Nephron (organoid): ENCODE results near the gene GRAMD1B.

ENCODE experiments used
- H3K27ac Mint-ChIP-seq, 3 experiments: 2 replicates each; pipeline ENCODE4 v1.8.0; 2020; ENCODE audit warnings: mixed read lengths in 3 of 3, mild to moderate bottlenecking in 2 of 3, moderate library complexity in 1 of 3
- H3K27me3 Mint-ChIP-seq: 2 replicates; pipeline ENCODE4 v1.8.0; 2021; ENCODE audit warnings: low read depth, mild to moderate bottlenecking, moderate library complexity, mixed read lengths
- H3K36me3 Mint-ChIP-seq: 2 replicates; pipeline ENCODE4 v1.8.0; 2020; ENCODE audit warnings: low read depth, mixed read lengths
- H3K4me1 Mint-ChIP-seq: 2 replicates; pipeline ENCODE4 v1.8.0; 2020; ENCODE audit warnings: mixed read lengths
- H3K4me3 Mint-ChIP-seq, 3 experiments: 2 replicates each; pipeline ENCODE4 v1.8.0; 2020; ENCODE audit warnings: mild to moderate bottlenecking in 3 of 3, mixed read lengths in 3 of 3, moderate library complexity in 2 of 3
- H3K9me3 Mint-ChIP-seq: 2 replicates; pipeline ENCODE4 v1.8.0; 2020; ENCODE audit warnings: mixed read lengths
- TF ChIP-seq, protein P1 (sequence below), 3 experiments: fragments of 200-600 bp; sonication (generic); IDR thresholded peaks; one replicate each; pipeline ENCODE4 v1.5.0; 2021; ENCODE audit warnings: antibody characterized with exemption in 3 of 3; ENCODE audit not compliant: unreplicated experiment in 3 of 3

The GRAMD1B gene

DNA sequence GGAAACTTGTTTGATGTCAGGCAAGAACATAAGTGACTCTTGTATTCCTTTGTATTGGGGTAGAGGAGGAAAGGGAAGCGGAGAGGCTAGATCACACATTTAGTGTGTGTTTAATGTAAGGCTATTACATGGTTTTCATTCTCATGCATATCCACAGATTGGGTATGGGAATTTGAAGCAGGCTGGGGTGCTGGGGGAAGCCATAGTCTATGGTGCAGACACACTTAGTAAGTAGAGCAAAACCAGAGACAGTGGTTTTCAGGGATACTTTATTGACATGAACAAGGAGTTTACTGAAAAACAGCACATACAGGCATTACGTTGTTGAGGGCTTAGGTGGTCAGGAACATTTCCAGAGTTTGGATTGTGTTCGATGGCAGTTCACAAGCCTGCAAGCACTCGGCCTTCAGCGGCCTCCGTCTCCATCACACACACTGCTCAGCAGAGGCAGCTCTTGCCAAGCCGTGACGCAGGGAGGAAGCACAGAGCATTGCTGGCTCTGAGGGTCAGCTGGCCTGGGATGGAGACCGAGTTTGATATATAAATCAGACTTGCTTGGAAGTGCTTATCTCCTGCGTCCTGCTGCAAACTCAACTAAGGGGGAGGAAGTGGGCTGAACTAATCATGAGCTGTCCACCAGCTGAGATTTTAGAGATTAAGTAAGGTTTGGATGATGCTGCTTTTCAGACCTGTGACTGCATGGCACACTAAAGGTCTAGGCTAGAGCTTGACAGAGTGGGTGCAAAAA, 199.0 kb downstream of the GRAMD1B start:
- peak overlapping the region in 1 of 3 experiments; percentile 17 for H3K4me3 Mint-ChIP-seq
- H3K27me3 Mint-ChIP-seq, result no peaks in the 10 kb centered on the region
- TF ChIP-seq, protein P1, sequence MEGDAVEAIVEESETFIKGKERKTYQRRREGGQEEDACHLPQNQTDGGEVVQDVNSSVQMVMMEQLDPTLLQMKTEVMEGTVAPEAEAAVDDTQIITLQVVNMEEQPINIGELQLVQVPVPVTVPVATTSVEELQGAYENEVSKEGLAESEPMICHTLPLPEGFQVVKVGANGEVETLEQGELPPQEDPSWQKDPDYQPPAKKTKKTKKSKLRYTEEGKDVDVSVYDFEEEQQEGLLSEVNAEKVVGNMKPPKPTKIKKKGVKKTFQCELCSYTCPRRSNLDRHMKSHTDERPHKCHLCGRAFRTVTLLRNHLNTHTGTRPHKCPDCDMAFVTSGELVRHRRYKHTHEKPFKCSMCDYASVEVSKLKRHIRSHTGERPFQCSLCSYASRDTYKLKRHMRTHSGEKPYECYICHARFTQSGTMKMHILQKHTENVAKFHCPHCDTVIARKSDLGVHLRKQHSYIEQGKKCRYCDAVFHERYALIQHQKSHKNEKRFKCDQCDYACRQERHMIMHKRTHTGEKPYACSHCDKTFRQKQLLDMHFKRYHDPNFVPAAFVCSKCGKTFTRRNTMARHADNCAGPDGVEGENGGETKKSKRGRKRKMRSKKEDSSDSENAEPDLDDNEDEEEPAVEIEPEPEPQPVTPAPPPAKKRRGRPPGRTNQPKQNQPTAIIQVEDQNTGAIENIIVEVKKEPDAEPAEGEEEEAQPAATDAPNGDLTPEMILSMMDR (IDR thresholded peaks at IDR 0.05; ENCODE audit: unreplicated experiment in 3 of 3), result no peak
- peaks cover 30% of the 10 kb centered on the region for H3K4me1 Mint-ChIP-seq
- no peaks in the 10 kb centered on the region for H3K9me3 Mint-ChIP-seq
- peak overlapping the region; percentile 34 to 71 (median 68) for H3K27ac Mint-ChIP-seq
- H3K36me3 Mint-ChIP-seq, result peaks cover 5% of the 10 kb centered on the region

DNA sequence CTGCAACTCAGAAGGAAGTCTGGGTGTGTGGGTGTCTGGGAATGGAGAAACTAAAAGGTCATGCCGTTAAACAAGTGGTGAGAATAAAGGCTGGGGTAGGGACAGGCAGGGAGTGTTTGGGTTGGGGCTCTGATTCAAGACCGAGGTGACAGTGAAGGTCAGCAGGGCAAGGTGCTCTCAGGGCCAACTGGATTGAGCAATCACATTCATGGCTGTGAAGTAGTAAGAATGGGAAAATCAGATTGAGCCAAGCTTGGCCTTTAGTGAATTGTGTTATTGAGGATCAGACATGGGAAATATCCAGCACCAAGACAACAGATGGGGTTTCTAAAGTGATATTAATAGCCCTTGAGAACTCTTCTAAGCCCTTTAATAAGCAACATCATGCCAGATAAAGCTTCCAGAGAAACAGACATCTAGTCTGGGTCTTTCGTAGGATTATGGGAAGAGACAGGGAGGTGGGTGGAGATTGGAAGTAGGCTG, 200.1 kb downstream of the GRAMD1B start:
- TF ChIP-seq, protein P1 (IDR thresholded peaks at IDR 0.05; ENCODE audit: unreplicated experiment in 3 of 3), result no peak
- H3K4me3 Mint-ChIP-seq, result peak overlapping the region in 1 of 3 experiments; percentile 17
- H3K36me3 Mint-ChIP-seq, result peaks cover 4% of the 10 kb centered on the region
- no peaks in the 10 kb centered on the region for H3K27me3 Mint-ChIP-seq
- peak overlapping the region; percentile 24 to 71 (median 68) for H3K27ac Mint-ChIP-seq
- no peaks in the 10 kb centered on the region for H3K9me3 Mint-ChIP-seq
- peaks cover 30% of the 10 kb centered on the region for H3K4me1 Mint-ChIP-seq

DNA sequence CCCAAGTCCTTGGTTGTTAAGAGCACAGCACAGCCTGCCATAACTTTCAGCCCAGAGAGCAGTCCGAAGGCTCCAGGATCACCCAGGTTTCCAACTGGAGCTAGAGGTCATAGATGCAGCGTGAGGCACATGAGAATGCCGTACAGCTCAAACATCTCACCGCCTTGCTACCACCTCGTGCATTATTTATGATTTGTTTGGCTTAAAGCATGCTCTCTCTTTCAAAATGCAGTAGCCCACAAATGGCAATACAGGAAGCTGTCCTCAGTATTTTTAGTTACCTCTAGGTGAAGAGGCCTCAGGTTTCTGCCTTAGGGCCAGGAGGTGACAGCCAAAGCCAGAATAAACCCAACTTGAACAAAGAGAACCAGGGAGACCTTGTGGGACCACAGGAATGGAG, 210.0 kb downstream of the GRAMD1B start:
- no peak overlapping the region for H3K4me3 Mint-ChIP-seq
- H3K9me3 Mint-ChIP-seq, result no peaks in the 10 kb centered on the region
- H3K27ac Mint-ChIP-seq, result no peak overlapping the region

DNA sequence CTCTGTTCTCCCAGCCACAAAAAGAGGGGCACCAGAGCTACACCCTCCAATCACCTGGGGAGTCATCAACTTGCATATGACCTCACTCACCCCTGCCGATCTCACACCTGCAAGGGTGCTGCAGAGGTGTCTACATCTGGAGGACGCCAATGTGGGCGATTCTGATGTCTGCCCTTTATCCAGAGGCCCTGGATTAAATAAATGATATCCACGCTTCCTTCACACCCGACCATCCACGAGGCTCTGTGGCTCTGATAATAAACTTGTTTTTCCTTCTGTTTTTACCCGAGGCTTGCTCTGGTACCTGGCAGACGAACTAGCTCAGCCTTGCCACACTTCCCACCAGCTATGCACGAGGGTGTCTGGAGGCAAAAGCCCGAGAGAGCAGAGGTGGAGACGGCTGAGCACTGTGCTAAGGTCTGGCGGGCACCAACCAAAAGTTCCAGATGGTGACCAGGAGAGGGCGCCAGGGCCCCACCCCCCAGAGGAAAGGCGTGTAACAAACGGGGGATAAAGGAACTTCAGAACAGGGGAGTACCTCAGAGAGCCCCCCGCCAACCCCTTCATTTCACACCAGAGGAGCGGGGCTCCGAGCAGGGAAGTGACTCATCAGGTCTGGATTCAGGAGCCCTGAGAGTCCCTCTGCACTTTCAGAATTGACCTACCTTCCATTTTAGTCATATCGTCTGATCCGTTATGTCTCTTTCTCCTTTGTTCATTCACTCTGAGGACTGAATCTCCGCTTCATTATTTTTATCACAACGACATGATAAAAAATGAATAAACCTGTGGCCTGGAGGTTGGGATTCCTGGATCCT, 210.8 kb downstream of the GRAMD1B start:
- H3K27ac Mint-ChIP-seq, result no peak overlapping the region
- no peaks in the 10 kb centered on the region for H3K4me1 Mint-ChIP-seq
- H3K4me3 Mint-ChIP-seq, result no peak overlapping the region
- TF ChIP-seq, protein P1 (IDR thresholded peaks at IDR 0.05; ENCODE audit: unreplicated experiment in 3 of 3), result peak; percentile 75 to 79 (median 76)
- H3K9me3 Mint-ChIP-seq, result no peaks in the 10 kb centered on the region
- peaks cover 29% of the 10 kb centered on the region for H3K27me3 Mint-ChIP-seq
- H3K36me3 Mint-ChIP-seq, result no peaks in the 10 kb centered on the region

More for the DNA sequence above, 210.0 kb downstream of the GRAMD1B start:
- no peaks in the 10 kb centered on the region for H3K36me3 Mint-ChIP-seq
- H3K27me3 Mint-ChIP-seq, result peaks cover 29% of the 10 kb centered on the region
- TF ChIP-seq, protein P1 (IDR thresholded peaks at IDR 0.05; ENCODE audit: unreplicated experiment in 3 of 3), result no peak
- no peaks in the 10 kb centered on the region for H3K4me1 Mint-ChIP-seq

DNA sequence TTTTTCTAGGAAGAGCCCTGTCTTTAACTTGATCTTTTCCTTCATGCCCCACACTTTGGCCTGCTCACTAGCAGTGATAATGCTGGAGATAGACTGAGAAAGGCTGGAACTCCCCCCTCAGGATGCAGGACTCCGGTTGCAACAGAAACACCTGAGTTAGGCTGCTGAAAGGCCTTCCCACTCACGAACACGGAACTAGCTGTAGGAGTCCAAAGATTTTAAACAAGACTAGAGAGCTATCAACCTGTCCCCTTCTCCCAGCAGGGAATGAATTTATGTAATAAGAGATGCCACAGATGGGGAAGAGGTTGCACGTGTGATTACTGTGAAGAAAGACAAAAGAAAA, 211.4 kb downstream of the GRAMD1B start:
- H3K36me3 Mint-ChIP-seq, result no peaks in the 10 kb centered on the region
- TF ChIP-seq, protein P1 (IDR thresholded peaks at IDR 0.05; ENCODE audit: unreplicated experiment in 3 of 3), result no peak
- H3K27ac Mint-ChIP-seq, result no peak overlapping the region
- peaks cover 29% of the 10 kb centered on the region for H3K27me3 Mint-ChIP-seq
- H3K4me3 Mint-ChIP-seq, result no peak overlapping the region
- H3K4me1 Mint-ChIP-seq, result no peaks in the 10 kb centered on the region
- no peaks in the 10 kb centered on the region for H3K9me3 Mint-ChIP-seq
